Measurements from ENCODE around the gene NINL. TPM values are rescaled to one million over a fixed set of nuclear protein-coding genes. Genes with fewer than 3 reads are reported as not detected.
"Not testable (repeated sequence)": the region's sequence is repeated elsewhere in the genome, so short reads cannot be mapped to it uniquely, and the experiment has no call there.

The NINL gene
- total RNA-seq, 2 donors from 2014 or later, result 3.8 to 5.1 TPM

DNA sequence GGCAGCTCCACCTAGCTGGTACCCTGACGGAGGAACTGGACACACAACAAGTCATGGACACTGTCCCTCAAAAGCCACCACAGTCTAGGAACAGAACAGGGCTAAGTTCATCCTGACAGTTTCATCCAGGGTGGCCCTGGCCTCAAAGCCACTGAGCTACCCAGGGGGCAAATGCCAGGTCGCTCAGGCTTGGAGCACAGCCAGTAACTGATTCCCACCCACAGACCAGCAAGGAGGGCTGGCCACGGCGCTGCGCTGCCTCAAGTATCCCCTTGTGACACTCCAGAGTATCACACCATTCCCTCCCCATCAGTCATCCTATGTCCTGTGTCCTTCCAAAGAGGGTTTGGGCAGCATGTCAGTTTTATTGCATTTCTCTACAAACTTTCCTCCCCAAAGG is 105.7 kb downstream of the NINL start:
- ATAC-seq (no peak), DNase-seq (no peak)
- intact Hi-C loops (cut with DNase I), result no loop called here

DNA sequence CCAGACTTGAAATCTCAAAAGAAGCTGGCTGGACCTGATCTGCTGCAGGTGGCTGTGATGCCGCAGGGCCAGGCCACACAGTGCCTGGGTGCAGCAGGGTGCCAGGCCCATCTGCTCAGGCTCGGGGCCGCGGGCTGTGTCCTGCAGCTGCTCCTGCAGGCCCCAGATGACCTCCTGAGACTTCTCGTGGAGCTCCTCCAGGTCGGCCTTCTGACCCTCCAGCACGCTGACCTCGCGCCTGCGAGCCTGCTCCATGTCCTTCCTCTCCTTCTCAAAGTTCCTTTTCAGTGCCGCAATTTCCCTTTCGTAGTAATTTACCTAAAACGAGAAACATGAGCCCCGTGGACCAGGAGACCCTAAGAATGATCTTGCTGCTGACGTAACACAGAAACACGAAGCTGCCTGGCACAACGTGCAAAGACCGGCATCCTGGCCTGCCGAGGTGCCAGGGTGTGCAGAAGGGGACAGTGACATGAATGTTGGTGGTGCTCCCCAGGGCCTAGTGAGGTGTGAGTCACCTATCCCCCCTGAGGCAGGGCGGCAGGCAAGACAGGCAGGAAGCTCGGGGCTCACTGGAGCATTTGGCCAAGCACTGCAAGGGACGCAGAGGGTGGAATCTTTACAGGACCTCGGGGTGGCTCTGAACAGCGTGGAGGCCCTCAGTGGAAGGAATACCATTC is 106.3 kb downstream of the NINL start:
- DNase-seq (no peak), ATAC-seq (no peak)
- intact Hi-C loops (cut with DNase I), result no loop called here

DNA sequence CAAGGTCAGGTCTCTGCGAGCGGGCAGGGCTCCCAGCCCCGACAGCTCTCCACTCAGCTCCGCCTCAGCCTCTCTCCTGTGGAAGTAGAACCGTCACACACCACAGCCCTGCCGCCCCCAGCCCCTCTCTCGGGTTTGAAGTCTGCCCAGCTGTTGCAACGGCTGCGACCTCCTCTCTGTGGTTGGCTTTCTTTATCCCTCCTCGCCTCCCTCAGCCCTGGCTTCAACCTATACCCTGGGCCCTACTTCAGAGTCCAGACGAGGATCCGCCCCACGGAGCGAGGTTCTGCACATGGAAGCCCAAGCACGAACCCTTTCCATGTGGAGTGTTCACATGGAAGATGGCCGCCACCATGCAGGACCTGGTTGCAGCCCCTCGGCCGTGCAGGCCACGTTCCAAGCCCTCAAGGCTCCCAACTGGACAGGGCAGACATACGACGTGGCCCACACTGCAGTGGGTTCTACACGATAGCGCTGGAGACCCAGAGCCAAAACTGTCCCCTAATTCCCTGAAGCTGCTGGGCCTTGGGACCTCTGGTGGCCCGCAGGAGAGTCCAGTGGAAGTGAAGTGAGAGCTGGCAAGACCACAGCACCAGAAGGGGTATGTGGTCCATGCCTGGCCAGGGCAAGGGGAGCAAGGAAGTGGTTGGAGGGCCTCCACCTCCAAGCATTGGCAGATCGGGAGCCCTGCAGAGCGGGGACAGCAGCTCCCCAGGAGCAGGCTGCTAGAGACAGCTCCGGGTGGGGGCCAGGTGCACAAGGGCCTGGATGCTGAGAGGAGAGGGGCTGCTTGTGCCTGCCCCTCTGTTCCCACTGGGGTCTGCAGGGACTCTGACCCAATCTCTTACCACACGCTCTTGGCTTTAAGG is 108.1 kb downstream of the NINL start:
- ATAC-seq (no peak), DNase-seq (no peak)
- intact Hi-C loops (cut with DNase I), result no loop called here

DNA sequence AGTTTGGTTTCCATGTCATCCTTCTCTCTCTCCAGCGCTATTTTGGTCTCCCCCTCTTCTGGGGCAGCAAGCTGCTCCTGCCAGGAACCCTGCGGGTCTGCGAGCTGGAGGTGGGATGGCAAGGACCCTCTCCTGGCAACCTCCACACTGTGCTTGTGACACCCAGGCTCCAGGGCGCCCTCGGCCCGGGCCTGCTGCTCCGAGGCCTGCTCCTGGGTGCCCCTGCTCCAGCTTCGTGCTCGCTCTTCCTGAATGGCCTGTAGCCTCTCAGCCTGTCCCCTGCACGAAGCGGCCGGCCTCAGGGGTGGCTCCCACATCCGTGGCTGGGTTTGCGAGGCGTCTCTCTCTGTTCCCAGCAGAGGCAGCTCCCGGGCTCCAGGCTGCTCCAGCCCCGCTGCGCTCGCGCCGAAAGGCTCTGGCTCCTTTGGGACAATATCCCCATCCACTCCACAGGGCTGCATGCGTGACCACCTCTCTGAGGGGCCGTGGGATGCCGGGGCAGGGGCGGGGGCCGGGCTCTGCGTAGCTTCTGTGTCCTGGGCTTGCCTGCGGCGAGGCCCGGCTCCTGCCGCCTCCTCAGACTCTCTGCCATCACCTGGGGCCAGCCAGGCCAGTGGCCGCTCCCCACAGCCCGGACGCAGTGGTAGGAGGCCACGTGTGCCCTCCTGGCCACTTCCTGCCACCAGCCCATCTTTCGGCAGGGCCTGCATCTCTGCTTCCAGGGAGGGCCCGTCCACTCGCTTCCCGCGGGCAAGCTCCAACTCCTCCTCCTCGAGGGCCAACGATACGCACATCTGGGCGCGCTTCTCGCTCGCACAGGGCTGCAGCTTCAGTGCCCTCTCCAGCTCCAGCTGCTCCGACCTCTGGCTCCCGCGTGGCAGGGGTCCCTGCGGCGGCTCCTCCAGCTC is 109.0 kb downstream of the NINL start:
- no peak for DNase-seq
- intact Hi-C loops (cut with DNase I), result no loop called here
- ATAC-seq, result no peak

DNA sequence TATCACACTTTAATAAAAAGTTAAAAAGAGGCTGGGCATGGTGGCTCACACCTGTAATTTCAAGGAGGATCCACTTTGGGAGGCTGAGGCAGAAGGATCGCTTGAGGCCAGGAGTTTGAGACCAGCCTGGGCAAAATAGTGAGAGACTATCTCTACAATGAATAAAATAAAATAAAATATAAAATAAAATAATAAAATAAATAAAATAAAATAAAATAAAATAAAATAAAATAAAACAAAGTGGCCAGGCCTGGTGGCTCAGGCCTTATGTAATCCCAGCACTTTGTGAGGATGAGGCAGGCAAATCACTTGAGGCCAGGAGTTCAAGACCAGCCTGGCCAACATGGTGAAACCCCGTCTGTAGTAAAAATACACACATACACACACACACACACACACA is 112.0 kb downstream of the NINL start:
- DNase-seq; intact Hi-C loops (cut with DNase I); ATAC-seq: not testable (repeated sequence)

DNA sequence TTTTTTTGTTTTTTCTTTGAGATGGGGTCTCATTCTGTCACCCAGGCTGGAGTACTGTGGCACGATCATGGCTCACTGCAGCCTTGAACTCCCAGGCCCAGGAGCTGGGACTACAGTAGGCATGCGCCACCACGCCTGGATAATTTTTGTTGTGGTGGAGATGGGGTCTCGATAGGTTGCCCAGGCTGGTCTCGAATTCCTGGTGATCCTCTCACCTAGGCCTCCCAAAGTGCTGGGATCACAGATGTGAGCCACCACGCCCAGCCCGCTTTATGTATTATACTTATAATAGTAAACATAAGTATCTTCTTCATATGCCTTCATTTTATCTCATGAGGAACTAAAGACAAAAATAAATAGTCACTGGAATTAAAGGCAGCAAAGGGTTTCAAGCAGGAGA is 114.3 kb downstream of the NINL start:
- intact Hi-C loops (cut with DNase I), result no loop called here
- ATAC-seq (no peak), DNase-seq (no peak)

DNA sequence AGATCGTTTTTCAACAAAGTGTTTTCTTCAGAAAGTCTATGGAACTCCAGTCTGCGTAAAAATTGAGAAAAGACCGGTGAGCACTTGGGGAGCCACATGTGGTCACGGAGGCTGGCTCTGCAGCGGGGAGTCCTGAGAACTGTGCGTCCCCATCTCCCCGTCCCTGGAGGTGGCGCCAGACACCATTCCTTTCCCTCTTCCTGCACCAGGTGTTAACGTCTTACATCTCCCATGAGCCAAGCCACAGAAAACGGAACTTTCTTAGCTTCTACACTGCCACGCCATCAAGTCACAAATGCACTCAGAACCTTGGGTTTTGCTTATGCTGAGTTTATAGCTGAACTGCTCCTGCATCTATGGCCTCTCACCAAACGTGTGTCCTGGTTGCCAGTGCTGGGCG is 115.3 kb downstream of the NINL start:
- intact Hi-C loops (cut with DNase I), result no loop called here
- no peak for DNase-seq
- peak in 1 of 2 donors; percentile 40 for ATAC-seq

DNA sequence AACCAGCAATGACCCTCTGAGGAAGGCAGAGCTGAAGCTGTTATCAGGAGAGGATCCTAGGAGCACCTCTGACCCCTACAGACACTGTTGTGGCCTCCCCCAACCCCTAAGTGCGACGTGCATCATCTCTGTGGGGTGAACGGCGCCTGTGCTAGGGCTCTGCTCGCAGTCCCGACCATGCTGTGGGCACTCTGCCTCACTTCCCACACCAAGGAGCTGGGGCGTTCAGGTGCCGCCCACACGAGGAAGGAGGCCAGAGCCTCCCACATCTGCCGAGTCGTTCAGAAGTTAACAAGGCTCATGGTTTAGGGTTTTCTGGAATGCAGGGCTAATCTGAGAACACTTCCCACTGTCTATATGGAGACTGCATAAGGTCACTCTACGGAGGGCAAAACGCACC is 115.8 kb downstream of the NINL start:
- intact Hi-C loops (cut with DNase I), result no loop called here
- DNase-seq (no peak), ATAC-seq (peak in 1 of 2 donors; percentile 24)

DNA sequence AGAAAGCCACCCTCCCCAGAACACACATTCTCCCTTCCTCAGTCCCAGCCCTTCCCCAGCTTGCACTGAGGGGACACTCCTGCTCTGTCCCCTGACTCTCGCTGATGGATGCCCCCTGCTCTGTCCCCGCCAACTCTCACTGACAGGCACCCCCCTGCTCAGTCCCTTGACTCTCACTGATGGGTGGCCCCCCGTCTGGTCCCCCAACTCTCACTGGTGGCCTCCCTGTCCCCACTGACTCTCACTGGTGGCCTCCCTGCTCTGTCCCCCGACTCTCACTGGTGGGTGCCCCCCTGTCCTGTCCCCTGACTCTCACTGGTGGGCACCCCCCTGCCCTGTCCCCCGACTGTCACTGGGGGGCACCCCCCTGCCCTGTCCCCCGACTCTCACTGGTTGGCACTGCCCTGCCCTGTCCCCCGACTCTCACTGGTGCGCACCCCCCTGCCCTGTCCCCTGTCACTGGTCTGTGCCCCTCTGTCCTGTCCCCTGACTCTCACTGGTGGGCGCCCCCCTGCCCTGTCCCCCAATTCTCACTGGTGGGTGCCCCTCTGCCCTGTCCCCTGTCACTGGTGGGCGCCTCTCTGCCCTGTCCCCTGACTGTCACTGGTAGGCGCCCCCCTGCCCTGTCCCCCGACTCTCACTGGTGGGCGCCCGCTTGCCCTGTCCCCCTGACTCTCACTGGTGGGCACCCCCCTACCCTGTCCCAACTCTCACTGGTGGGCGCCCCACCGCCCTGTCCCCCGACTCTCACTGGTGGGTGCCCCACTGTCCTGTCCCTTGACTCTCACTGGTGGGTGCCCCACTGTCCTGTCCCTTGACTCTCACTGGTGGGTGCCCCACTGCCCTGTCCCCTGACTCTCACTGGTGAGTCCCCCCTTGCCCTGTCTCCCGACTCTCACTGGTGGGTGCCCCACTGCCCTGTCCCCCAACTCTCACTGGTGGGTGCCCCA is 116.9 kb downstream of the NINL start:
- no peak for ATAC-seq
- intact Hi-C loops (cut with DNase I), result no loop called here

DNA sequence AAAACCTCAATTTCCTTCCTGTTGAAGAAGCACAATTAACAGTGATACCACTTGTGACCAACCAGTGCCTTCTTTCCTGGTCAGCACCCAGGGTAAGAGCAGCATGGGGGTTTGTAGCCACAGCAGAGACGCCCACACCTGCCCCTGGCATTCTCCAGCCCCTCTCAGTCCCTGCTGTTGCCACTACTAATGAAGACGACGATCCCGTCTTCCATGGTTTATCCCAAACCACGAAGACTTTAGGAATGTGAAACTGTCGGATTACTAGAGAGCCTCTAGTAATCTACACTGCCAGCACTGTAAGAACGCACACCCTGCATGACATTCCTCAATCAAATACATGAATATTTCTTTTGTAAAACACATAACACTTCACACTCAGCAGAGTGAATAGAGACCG is 117.9 kb downstream of the NINL start:
- ATAC-seq, result no peak
- DNase-seq, result no peak
- intact Hi-C loops (cut with DNase I), result no loop called here

More for the DNA sequence above, 116.9 kb downstream of the NINL start:
- DNase-seq, result no peak

DNA sequence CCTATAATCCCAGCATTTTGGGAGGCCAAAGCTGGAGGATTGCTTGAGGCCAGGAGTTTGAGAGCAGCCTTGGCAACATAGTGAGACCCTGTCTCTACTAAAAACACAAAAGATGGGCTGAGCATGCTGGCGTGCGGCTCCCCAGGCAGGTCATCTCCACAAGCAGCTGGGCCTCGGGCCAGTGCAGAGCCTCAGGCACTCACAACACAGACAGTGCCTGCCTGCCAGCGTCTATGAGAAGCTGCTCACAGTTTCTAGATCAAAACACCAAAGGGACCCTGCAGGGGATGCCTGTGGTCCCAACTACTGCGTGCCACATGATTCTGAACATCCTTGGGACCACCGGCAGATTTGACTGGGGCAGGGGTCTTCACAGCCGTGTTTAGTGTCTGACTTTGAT is 118.5 kb downstream of the NINL start:
- intact Hi-C loops (cut with DNase I), result no loop called here
- ATAC-seq (no peak), DNase-seq (no peak)

DNA sequence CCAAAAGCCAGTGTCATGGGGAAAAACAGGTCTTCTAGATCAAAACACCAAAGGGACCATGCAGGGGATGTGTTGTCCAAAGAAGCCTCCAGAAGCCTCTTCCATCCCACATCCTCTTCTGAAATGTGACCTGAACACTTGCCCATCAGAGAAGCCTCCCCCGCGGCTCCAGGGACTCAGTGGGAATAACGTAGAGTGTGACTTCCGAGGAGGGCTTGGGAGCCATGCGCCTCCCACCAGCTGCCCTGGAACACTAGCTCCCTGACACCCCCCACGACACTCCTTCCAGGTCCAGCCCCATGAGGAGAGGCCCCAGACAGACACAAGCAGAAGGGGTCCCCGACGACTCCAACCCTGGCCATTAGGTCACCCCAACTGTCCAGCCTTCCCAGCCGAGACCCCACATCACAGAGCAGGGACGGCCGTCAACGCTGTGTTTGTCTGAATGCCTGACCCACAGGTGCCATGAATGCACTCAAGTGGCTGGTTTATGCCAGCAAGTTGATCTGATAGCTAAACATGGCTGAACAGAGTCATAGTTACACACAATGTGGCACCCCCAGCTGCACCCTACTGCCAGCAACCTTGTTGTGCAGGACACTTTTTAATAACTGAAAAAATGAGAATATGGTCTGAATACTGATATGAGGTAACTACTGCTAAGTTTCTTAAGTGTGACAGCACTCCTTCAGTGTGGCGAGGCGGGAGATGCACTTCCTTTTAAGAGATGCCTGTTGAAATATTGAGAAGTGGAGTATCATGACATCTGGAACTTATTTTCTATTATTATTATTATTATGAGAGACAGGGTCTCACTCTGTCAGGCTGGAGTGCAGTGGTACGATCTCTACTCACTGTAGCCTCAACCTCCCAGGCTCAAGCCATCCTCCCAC is 119.8 kb downstream of the NINL start:
- DNase-seq (no peak), ATAC-seq (no peak)
- intact Hi-C loops (cut with DNase I), result no loop called here

DNA sequence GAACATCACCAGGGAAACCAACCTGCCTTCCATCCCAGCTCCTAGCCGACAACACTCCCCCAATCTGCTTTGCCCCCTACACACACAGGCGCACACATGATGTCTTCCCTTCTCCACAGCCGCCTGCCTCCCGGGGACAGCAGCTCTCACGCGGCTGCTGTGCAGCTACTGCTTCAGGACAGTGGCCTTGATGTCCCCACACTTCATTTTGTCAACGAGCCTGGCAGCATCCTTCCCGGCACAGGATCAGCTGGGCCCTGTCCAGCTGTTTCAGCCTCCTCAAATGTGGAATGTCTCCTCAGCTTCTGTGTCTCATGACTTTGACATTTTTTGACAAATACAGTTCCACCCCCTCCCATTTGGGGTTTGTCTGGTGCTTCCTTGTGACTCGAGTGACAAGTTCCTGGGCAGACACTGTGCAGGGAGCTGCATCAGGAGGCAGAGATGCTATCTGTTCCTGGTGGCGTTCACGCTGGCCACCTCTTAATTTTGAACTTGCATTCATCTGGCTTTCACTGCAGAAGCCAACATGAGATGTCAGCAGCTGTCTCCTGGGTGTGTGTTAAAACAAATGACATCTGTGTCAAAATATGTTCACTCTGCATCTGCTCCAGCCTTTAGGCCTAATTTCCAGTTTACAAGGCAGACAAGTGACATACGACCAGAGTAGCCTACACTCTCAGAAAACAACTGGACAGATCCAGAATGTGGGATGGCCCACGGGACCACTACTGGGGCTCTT is 120.7 kb downstream of the NINL start:
- intact Hi-C loops (cut with DNase I), result no loop called here
- DNase-seq, result no peak
- ATAC-seq, result peak in 1 of 2 donors; percentile 7

DNA sequence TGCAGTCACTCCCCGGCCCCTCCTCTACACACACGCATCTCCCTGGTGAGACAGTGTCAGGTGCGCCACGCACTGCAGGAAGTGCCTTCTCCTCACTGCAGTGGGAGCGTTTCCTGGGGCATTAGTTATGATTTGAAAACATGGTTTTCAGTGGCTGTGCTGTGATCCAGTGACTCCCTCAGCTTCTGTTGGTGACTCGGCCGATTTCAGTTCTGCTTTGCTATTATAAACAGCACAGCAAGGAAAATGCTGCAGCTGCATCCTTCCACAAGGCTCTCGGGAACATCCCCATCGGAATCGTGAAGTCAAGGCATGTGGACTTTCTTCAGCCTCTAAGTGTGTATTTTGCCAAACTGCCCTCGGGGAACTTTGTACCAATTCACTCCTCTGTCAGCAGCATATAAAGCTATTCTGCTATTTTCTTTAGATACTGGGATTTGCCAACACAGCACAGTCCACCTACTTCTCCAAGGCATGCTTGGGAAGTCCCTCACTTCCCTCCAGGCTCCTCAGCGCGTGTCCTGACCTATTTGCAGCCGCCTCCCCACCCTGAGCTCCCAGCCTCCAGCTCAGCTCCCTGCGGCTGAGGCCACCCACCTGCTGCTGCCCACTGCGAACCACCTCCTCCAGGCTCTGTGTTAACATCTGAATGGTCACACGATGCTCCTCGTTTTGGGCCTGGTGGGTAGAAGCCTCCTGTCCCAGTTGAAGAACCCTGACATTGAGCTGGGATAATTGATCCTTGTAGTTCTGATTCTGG is 123.4 kb downstream of the NINL start:
- DNase-seq (no peak), ATAC-seq (peak; percentile 13 to 24)
- intact Hi-C loops (cut with DNase I), result no loop called here

DNA sequence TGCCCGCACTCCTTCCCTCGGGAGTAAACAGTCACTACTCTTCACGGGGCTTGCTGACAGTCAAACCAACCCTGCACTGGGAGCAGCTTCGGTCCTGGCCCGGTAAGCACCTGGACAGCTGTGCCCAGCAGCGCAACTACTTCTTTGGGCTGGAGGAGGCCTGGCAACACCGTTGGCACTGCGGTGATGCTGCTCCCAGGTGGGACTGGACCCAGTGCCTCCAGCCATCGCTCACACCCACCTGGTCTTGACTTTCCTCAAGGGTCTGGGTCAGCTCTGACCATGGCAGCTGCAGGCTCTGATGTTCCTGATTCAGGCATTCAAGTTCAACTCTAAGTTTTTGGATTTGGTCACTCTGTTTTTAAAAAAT is 124.1 kb downstream of the NINL start:
- intact Hi-C loops (cut with DNase I), result no loop called here
- DNase-seq (no peak), ATAC-seq (no peak)

DNA sequence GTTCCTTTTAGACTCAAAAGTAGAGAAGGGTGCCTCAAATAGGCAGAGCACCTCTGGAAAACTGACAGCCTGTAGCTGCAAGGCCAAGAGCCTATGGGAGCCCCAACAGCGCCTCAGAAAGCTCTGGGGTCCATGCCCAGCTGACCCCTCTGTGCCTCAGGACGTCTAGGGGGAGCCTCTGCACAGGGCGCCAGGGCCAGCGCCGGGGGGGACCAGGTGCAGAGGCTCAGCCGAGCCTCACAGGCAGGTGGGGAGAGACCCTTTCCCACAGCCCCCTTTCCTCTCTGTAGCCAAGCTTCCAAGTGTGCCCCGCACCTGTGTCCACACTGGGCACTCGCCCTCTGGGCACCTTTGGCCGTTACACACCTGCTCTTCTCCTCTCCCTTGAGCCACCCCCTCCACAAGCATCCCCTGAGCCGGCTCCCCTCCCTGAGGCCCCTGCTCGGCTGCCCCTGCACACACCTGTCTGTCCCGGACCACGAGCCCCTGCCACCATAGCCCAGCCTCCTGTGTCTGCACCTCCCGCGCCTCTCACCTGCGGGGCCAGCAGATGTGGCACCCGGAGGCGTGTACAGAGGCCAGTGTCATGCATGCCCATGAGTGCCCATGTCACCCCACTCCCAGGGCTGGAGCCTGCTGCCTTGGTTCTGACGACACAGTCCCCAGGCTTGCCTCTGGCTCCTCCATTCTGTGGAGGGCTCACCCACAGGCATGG is 124.6 kb downstream of the NINL start:
- ATAC-seq (no peak), DNase-seq (no peak)
- intact Hi-C loops (cut with DNase I), result no loop called here

Data from left cardiac atrium (tissue), 4 donors.